T-helper 2 cell treated with Interferon-gamma antibody and Interleukin-4, amounts not matched to agents 5 μg/mL and 100 μg/mL, for 36 hours (primary cell): ENCODE results near the gene GADD45G.

Experiments used
- DNase-seq: peaks from one replicate; pipeline ENCODE4 v3.0.0; 2021; ENCODE audit warnings: low spot score
- H3K27ac Mint-ChIP-seq: one replicate; pipeline ENCODE4 v1.8.0; 2021; ENCODE audit warnings: mild to moderate bottlenecking, mixed read lengths
- H3K27me3 Mint-ChIP-seq: one replicate; pipeline ENCODE4 v1.8.0; 2021; ENCODE audit warnings: low read depth, mixed read lengths
- H3K36me3 Mint-ChIP-seq: one replicate; pipeline ENCODE4 v1.8.0; 2021; ENCODE audit warnings: low read depth, mixed read lengths
- H3K4me1 Mint-ChIP-seq: one replicate; pipeline ENCODE4 v1.8.0; 2021; ENCODE audit warnings: low read depth, mixed read lengths
- H3K4me3 Mint-ChIP-seq: one replicate; pipeline ENCODE4 v1.8.0; 2022; ENCODE audit warnings: mild to moderate bottlenecking, moderate library complexity, mixed read lengths
- H3K9me3 Mint-ChIP-seq: one replicate; pipeline ENCODE4 v1.8.0; 2021; ENCODE audit warnings: mixed read lengths

Gene GADD45G

DNA sequence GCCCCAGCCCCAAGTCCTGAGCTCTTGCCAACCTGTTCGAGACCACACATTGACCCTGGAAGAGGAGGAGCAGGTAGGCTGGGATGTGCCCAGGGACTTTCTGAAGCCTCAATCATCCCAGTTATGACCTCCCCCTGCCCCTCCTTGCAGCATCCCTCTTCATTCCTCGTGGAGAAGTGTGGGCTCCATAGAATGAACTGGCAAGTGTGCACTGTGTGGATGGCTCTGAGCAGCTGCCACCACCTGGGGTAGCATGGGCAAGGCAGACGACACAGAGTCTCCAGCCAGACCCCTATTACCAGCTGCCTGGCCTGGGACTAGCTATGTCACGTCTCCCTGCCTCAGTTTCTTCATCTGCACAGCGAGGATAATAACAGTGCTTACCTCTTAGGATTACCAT is 33.5 kb downstream of the GADD45G start:
- DNase-seq = no peak
- no peaks in the 10 kb centered on the region for H3K36me3 Mint-ChIP-seq
- peaks cover 3% of the 10 kb centered on the region for H3K4me1 Mint-ChIP-seq
- no peak overlapping the region for H3K4me3 Mint-ChIP-seq
- H3K9me3 Mint-ChIP-seq = no peaks in the 10 kb centered on the region
- H3K27ac Mint-ChIP-seq = no peak overlapping the region
- H3K27me3 Mint-ChIP-seq = peaks cover 4% of the 10 kb centered on the region

DNA sequence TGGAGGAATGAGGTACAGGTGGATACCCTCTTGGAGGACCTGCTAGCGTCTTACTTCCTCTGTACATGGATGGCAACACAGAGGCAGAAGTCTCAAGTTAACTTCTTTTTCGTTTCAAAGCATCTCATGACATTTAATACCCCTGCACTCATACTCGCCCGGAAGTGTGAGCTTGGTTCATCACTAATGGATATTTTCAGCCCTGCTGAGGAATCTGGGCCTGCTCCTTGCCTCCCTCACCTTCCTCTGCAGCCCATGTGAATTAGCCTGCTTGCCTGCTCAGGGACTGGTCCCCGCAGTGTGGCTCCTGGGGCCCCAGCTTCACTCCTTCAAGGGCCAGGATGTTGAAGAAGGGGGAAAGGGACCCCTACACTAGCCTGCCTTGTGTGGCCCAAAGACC is 34.1 kb downstream of the GADD45G start:
- no peaks in the 10 kb centered on the region for H3K9me3 Mint-ChIP-seq
- H3K27me3 Mint-ChIP-seq = peaks cover 5% of the 10 kb centered on the region
- no peak overlapping the region for H3K27ac Mint-ChIP-seq
- H3K36me3 Mint-ChIP-seq = no peaks in the 10 kb centered on the region
- H3K4me3 Mint-ChIP-seq = no peak overlapping the region
- DNase-seq = no peak
- peaks cover 3% of the 10 kb centered on the region for H3K4me1 Mint-ChIP-seq

DNA sequence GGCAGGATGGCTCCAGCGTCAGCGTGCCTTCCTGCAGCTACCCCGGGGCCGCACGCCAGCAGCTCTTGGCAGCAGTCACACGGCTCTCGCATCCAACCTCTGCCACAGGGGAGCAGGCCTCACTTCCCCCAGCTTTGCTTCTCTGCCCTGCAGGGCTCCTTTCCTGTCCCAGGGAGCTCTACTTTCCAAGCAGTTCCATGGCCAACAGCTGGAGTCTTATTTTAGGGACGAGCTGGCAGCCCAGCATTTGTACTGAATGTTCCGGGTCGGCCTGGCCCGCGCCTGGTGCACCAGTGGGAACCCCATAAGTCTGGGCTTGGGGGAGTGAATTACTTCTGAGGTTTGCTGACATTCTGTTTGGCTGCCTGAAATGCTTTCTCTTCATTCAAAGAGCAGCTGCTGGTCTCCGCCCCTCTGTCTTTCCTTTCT is 34.6 kb downstream of the GADD45G start:
- peaks cover 5% of the 10 kb centered on the region for H3K4me1 Mint-ChIP-seq
- H3K9me3 Mint-ChIP-seq = no peaks in the 10 kb centered on the region
- no peaks in the 10 kb centered on the region for H3K36me3 Mint-ChIP-seq
- DNase-seq = no peak
- H3K27ac Mint-ChIP-seq = no peak overlapping the region
- no peak overlapping the region for H3K4me3 Mint-ChIP-seq
- peaks cover 9% of the 10 kb centered on the region for H3K27me3 Mint-ChIP-seq

DNA sequence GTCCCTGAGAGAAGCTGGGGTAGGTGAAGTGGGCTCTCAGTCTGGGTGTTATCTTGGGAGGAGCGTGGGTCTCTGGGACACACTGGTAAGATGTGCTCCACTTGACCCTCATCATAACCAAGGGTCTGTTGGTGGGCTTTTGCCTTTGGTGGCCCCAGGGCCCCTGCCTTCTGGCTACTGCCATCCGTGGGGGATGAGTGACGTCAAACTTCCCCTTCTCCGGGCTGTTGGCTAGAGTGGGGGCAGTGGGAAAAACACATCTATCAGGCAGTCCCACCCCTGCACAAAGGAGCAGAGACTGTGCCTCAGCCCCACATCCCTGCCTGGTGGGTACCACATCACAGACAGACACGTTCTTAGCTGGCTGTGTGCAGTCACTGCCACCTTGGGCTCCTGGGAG is 35.1 kb downstream of the GADD45G start:
- H3K36me3 Mint-ChIP-seq = no peaks in the 10 kb centered on the region

DNA sequence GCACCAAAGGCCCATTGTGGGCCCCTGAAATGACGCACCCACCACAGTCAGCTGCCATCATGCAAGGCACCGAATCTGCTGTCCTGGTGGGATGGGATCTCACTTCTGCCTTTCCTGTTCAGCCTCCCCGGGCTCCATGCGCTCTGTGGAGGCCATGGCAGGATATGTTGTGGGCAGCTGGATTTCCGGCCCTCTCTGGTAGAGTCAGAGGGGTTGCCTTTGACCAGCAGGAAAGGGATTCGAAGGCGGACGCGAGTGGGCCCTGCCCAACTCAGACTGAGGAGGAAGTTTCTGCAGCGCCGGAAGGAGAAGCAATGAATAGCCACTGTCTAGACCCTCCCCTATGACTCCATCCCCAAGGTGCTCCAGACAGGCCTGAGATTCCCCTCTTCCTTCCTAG is 35.5 kb downstream of the GADD45G start:
- H3K4me3 Mint-ChIP-seq = no peak overlapping the region
- H3K4me1 Mint-ChIP-seq = peaks cover 5% of the 10 kb centered on the region
- no peak overlapping the region for H3K27ac Mint-ChIP-seq
- H3K36me3 Mint-ChIP-seq = no peaks in the 10 kb centered on the region
- H3K9me3 Mint-ChIP-seq = no peaks in the 10 kb centered on the region
- peaks cover 10% of the 10 kb centered on the region for H3K27me3 Mint-ChIP-seq
- no peak for DNase-seq

More for the DNA sequence above, 35.1 kb downstream of the GADD45G start:
- Mint-ChIP-seq H3K27ac (no peak overlapping the region), H3K4me3 (no peak overlapping the region), H3K9me3 (no peaks in the 10 kb centered on the region), H3K4me1 (peaks cover 5% of the 10 kb centered on the region), H3K27me3 (peaks cover 9% of the 10 kb centered on the region)
- DNase-seq = no peak

DNA sequence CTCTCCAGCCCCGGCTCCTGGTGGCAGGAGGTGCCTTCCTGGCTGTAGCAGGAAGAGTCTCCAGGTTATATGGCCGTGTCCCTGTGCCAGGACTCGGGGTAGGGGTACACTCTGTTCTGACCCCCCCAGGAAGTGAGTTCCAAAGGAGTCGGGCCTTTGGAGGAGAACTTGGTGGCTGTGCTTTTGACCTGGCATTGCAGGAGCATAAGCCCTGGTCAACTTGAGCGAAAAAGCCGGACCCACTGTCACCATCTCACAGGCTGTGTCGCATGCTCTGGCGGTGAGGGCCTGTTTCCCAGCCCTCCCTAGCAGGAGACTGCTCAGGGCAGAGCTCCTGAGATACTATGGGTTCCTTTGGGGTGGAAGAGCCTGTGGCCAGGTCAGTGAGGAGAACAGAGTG is 36.0 kb downstream of the GADD45G start:
- no peak for DNase-seq
- Mint-ChIP-seq H3K4me3 (no peak overlapping the region), H3K27ac (no peak overlapping the region), H3K9me3 (no peaks in the 10 kb centered on the region), H3K27me3 (peaks cover 12% of the 10 kb centered on the region), H3K36me3 (no peaks in the 10 kb centered on the region), H3K4me1 (peaks cover 5% of the 10 kb centered on the region)

DNA sequence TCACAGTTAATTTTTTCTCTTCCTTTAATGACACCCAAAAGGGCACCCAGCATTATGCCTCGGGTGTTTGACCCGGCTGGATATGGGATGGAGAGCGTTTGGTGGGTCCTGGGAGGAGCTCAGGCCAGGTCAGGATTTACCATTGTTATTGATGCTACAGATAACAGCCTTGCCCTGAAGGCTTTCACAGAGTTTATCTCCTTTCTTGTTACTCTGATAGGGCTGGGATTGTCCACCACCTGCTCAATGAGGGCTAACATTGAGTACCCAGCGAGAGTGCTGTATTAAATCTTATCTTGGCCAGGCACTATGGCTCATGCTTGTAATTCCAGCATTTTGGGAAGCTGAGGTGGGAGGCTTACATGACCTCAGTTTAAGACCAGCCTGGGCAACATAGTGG is 37.2 kb downstream of the GADD45G start:
- Mint-ChIP-seq H3K9me3 (no peaks in the 10 kb centered on the region), H3K4me1 (peaks cover 2% of the 10 kb centered on the region), H3K27me3 (peaks cover 12% of the 10 kb centered on the region), H3K36me3 (no peaks in the 10 kb centered on the region), H3K4me3 (no peak overlapping the region), H3K27ac (no peak overlapping the region)
- DNase-seq = no peak

DNA sequence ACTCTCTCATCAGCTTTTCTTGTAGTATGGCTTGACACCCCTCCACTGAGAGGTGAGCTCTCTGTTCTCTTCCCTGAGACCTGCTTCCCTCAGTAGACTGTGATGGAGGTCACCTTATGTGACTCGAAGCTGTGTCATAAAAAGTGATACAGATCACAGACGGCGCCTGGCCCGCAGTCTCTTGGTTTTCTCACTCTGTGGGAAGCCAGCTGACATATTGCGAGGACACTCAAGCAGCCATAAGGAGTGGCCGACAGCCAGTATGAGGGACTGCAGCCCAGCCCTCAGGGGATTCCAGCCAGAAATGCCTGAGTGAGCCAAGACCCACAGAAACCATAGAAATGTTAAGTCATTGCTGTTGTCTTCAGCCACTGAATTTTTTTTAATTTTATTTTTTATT is 38.0 kb downstream of the GADD45G start:
- no peak for DNase-seq
- H3K36me3 Mint-ChIP-seq = no peaks in the 10 kb centered on the region
- H3K27me3 Mint-ChIP-seq = peaks cover 10% of the 10 kb centered on the region
- H3K4me1 Mint-ChIP-seq = peaks cover 2% of the 10 kb centered on the region
- no peak overlapping the region for H3K27ac Mint-ChIP-seq
- H3K4me3 Mint-ChIP-seq = no peak overlapping the region
- no peaks in the 10 kb centered on the region for H3K9me3 Mint-ChIP-seq

DNA sequence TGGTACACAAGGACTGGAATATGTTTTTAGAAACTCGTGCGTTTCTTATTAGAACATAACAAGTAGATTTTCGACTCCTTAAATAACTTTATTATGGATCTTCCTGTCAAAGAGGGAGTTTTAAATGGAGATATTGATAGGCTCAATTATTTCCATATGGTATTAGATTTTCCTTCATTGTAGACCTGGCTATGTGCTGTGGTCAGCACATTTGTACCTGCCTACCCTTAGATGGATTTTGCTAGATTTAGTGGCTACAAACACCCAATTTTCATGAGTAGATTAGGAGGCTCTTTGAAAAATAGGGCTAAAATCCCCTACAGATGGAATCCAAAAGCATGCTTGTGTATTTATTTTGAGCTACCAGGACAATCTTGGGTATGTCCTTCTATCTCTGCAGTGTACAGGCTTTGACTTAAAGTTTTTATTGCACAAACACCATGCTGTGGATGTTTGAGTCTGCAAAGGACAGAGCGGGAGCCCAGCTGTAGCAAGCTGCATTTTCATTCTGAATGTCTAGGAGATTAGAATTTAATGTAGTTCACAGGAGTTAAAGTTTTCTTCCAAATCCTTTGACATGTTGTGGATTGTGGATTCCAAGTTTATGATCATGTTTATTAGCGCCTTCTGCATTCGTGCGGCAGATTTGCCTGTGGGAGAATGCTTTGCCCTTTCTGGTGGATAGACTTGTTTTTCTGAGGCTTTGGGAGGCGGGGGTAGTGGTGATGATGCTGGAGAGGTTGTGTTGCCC is 41.6 kb downstream of the GADD45G start:
- no peak for DNase-seq
- peaks cover 22% of the 10 kb centered on the region for H3K27me3 Mint-ChIP-seq
- peaks cover 2% of the 10 kb centered on the region for H3K4me1 Mint-ChIP-seq
- H3K9me3 Mint-ChIP-seq = no peaks in the 10 kb centered on the region
- H3K36me3 Mint-ChIP-seq = no peaks in the 10 kb centered on the region
- H3K4me3 Mint-ChIP-seq = no peak overlapping the region
- no peak overlapping the region for H3K27ac Mint-ChIP-seq

DNA sequence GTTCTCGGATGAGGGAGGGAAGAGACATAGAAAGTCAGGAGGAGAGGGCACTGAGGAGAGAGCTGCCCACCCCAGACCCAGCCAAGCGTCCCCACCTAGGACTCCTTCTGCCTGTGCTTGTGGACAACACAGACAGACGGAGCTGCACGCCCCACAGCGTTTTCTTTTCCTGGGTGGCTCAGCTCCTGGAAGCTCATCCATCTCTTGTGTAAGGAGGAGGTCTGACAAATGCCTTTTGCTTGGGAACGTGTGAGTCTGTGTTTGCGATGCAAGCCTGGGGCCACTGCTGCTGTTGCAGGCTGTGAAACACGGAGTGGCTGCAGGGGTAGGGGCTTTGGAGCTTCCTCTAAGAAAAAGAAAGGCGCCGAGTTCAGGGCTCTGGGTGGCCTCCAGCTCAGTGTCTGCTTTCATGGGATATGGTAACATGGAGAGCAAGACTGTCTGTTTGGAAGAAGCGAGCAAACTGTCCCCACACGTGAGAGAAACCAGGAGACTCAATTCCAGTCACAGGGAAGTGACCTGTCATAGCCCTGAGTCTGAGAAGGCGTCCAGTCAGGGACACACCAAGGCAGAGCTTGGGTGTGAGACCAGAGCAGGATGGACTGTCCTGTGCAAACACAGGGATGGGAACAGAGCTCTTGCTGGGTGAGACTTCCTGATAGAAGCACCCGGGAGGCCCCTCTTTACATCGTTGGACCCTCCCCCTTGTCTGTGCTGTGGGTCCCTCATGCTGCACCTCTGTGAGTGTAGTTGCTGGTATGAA is 42.7 kb downstream of the GADD45G start:
- Mint-ChIP-seq H3K27me3 (peaks cover 30% of the 10 kb centered on the region), H3K4me1 (peaks cover 2% of the 10 kb centered on the region), H3K4me3 (no peak overlapping the region), H3K27ac (no peak overlapping the region), H3K36me3 (no peaks in the 10 kb centered on the region), H3K9me3 (no peaks in the 10 kb centered on the region)
- DNase-seq = no peak

DNA sequence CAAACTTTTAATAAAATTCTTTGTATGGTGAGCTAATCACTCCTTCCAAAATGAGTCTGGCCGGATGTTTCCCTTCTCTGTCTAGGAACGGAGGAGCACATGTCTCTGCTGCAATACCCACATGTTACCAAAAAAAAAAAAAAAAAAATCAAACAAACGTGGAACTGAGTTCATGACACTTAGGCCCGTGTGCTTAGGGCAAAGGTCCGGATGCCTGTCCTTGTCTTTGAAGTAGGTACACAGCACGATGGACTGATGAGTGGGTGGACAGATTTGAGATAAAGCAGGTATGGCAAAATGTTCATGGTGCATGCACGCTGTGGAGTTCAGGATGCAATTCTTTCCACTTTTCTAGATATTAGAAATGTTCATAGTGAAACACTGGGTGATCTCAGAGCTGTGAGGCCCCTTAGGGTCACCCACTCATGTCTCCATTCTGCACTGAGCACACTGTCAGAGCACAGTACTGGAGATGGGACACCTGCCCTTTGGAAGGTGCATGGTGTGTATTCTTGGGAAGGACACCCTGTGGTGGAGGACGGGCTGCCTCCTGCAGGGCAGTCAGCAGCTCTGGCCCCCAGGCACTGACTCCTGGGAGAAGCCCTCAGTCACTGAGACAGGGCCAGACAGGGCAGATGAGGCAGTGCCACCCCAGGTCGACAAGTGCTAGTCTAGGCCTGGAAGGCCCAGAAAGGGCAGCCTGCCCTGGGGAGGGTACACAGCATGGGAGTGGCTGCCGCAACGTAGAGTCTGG is 43.6 kb downstream of the GADD45G start:
- Mint-ChIP-seq H3K9me3 (no peaks in the 10 kb centered on the region), H3K27ac (no peak overlapping the region), H3K4me1 (peaks cover 2% of the 10 kb centered on the region), H3K36me3 (no peaks in the 10 kb centered on the region), H3K4me3 (no peak overlapping the region), H3K27me3 (peaks cover 31% of the 10 kb centered on the region)
- DNase-seq = no peak

DNA sequence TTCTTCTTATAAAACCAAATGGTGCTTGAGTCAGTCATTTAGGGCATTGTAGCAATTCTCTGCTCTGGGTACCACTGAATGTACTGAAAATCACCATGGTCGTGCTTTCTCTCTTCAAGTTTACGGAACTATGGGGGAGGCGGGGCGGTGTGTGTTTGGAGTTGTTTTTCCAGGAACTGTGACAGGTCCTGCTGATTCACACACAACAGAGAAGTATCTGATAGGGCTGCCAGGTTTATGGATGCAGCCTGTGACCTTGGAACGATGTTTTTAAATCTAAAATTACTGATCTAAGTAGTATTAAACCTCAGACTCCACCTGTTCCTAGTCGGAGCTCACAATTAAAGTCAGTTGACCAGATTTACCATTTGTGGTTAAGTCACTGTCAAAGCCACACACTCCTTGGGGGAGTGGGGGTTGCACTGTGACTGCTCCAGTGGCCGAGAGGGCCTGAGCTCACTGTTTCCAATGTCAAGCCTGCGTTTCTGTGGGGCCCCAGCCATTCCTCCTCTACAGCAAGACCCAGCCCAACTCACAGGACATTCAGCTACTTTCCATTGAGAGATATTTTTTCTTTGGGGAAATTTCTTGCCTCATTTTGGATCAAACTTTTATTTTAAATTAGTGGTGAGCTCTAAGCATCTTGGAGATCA is 44.4 kb downstream of the GADD45G start:
- peaks cover 31% of the 10 kb centered on the region for H3K27me3 Mint-ChIP-seq
- no peaks in the 10 kb centered on the region for H3K9me3 Mint-ChIP-seq

DNA sequence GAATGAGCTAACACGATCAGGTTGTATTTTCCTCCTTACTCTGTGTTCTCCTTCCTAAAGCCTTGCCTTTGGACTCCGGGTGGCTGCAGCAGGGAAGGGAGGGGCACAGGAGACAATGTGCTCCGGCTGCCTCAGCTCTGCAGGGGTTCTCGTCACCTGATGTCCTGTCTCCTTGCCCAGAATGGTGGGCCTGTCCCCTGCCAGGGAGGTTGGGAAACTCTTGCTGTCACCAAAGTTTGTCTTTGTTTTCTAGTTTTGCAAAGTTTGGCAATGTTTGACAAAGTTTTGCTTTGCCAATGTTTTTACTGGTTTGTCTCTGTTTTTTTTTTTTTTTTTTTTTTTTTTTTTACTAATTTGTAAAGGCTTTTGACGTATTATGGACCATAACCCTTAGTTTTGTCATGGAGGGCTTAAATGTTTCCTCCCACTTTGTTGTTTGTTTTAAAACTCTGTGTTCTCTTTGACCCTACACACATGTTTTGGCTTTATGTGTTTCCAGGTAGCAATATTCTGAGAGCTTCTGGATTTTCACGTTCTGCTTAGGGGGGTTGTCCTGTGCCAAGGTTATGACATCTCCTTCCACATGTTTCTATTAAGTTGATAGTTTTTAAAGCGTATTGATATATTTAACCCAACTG is 49.3 kb downstream of the GADD45G start:
- Mint-ChIP-seq H3K27me3 (peaks cover 28% of the 10 kb centered on the region), H3K27ac (no peak overlapping the region), H3K9me3 (no peaks in the 10 kb centered on the region), H3K4me3 (no peak overlapping the region), H3K4me1 (peaks cover 32% of the 10 kb centered on the region), H3K36me3 (no peaks in the 10 kb centered on the region)
- DNase-seq = no peak

More for the DNA sequence above, 44.4 kb downstream of the GADD45G start:
- no peak for DNase-seq
- Mint-ChIP-seq H3K36me3 (no peaks in the 10 kb centered on the region), H3K27ac (no peak overlapping the region), H3K4me1 (peaks cover 2% of the 10 kb centered on the region), H3K4me3 (no peak overlapping the region)
